Measurements from ENCODE around the gene SNX25.
A peak's percentile ranks its signal among the peaks of the same experiment; 100 is the strongest.

Gene SNX25

GRCh38 chr4:185183622-185184281, 25.6 kb upstream of the SNX25 start:
- no peak overlapping the region for H3K4me3 ChIP-seq (ENCODE audit: low read depth, low read length)
- peak; percentile 67 for TF ChIP-seq CTCF (IDR thresholded peaks at IDR 0.05; ENCODE audit: low read depth, low read length, missing control alignments)
- DNase-seq (ENCODE audit: low read depth) = peak; percentile 74

- no peak for TF ChIP-seq CTCF (IDR thresholded peaks at IDR 0.05; ENCODE audit: low read depth, low read length, missing control alignments)
- H3K4me3 ChIP-seq (ENCODE audit: low read depth, low read length) = no peak overlapping the region
- no peak for DNase-seq (ENCODE audit: low read depth)
Observed at GRCh38 chr4:185186769-185187168, 22.6 kb upstream of the SNX25 start.

GRCh38 chr4:185189606-185190305, 19.6 kb upstream of the SNX25 start:
- TF ChIP-seq CTCF (IDR thresholded peaks at IDR 0.05; ENCODE audit: low read depth, low read length, missing control alignments) = no peak
- H3K4me3 ChIP-seq (ENCODE audit: low read depth, low read length) = no peak overlapping the region
- DNase-seq (ENCODE audit: low read depth) = no peak

GRCh38 chr4:185190306-185190856, 19.0 kb upstream of the SNX25 start:
- TF ChIP-seq CTCF (IDR thresholded peaks at IDR 0.05; ENCODE audit: low read depth, low read length, missing control alignments) = no peak
- no peak overlapping the region for H3K4me3 ChIP-seq (ENCODE audit: low read depth, low read length)
- no peak for DNase-seq (ENCODE audit: low read depth)

- no peak for TF ChIP-seq CTCF (IDR thresholded peaks at IDR 0.05; ENCODE audit: low read depth, low read length, missing control alignments)
- no peak overlapping the region for H3K4me3 ChIP-seq (ENCODE audit: low read depth, low read length)
- no peak for DNase-seq (ENCODE audit: low read depth)
Observed at GRCh38 chr4:185192059-185192458, 17.3 kb upstream of the SNX25 start.

GRCh38 chr4:185194924-185195888, 14.2 kb upstream of the SNX25 start:
- no peak for DNase-seq (ENCODE audit: low read depth)
- H3K4me3 ChIP-seq (ENCODE audit: low read depth, low read length) = no peak overlapping the region
- no peak for TF ChIP-seq CTCF (IDR thresholded peaks at IDR 0.05; ENCODE audit: low read depth, low read length, missing control alignments)

All from GM12864 (cell line).